WERI-Rb-1 (cell line): ENCODE measurements around the gene RAB10.
A peak's percentile ranks its signal among the peaks of the same experiment; 100 is the strongest.

ENCODE experiments used
- DNase-seq: peaks from one replicate; pipeline ENCODE4 v3.0.0-alpha.2; 2020
- H3K27ac ChIP-seq: fragments of 250-450 bp; sonication (Bioruptor Pico); 2 replicates; pipeline ENCODE4 v1.5.1; 2020; ENCODE audit warnings: mild to moderate bottlenecking, moderate library complexity
- H3K27me3 ChIP-seq: fragments of 250-450 bp; sonication (Bioruptor Pico); 2 replicates; pipeline ENCODE4 v1.5.1; 2021; ENCODE audit warnings: mild to moderate bottlenecking, low read depth, moderate library complexity; ENCODE audit not compliant: insufficient read depth, severe bottlenecking
- H3K36me3 ChIP-seq: fragments of 250-450 bp; sonication (Bioruptor Pico); 2 replicates; pipeline ENCODE4 v1.5.1; 2020; ENCODE audit warnings: mild to moderate bottlenecking, moderate library complexity
- H3K4me3 ChIP-seq: 2 replicates; pipeline ENCODE4 v1.5.1; 2011; ENCODE audit warnings: low read depth, mild to moderate bottlenecking, control low read depth, low read length
- H3K9me3 ChIP-seq: fragments of 250-450 bp; sonication (Bioruptor Pico); 2 replicates; pipeline ENCODE4 v1.5.1; 2021; ENCODE audit warnings: mild to moderate bottlenecking, moderate library complexity; ENCODE audit not compliant: severe bottlenecking
- CTCF ChIP-seq: IDR thresholded peaks from 2 replicates; pipeline ENCODE4 v1.5.1; 2011; ENCODE audit warnings: low read depth, mild to moderate bottlenecking, control low read depth, inconsistent platforms, low read length

RAB10 gene

GRCh38 chr2:26067980-26068507 lies 34.2 kb downstream of the RAB10 start:
- peaks cover 10% of the 10 kb centered on the region for H3K36me3 ChIP-seq
- no peak overlapping the region for H3K27ac ChIP-seq
- no peak for DNase-seq
- H3K9me3 ChIP-seq, result no peaks in the 10 kb centered on the region
- no peak overlapping the region for H3K4me3 ChIP-seq
- H3K27me3 ChIP-seq, result no peaks in the 10 kb centered on the region
- no peak for TF ChIP-seq CTCF

GRCh38 chr2:26068602-26069298 lies 34.9 kb downstream of the RAB10 start:
- peak; percentile 34 for DNase-seq
- no peak for TF ChIP-seq CTCF
- H3K4me3 ChIP-seq, result no peak overlapping the region
- H3K27ac ChIP-seq, result no peak overlapping the region; the same call in 1 of the 2 replicates
- H3K36me3 ChIP-seq, result peaks cover 8% of the 10 kb centered on the region
- H3K27me3 ChIP-seq, result no peaks in the 10 kb centered on the region
- no peaks in the 10 kb centered on the region for H3K9me3 ChIP-seq

- DNase-seq, result no peak
- Histone ChIP-seq H3K27ac (no peak overlapping the region), H3K4me3 (no peak overlapping the region), H3K36me3 (no peaks in the 10 kb centered on the region), H3K9me3 (no peaks in the 10 kb centered on the region), H3K27me3 (no peaks in the 10 kb centered on the region)
- no peak for TF ChIP-seq CTCF
Measured at GRCh38 chr2:26070730-26071129, 36.8 kb downstream of the RAB10 start.

GRCh38 chr2:26072925-26073768 lies 39.3 kb downstream of the RAB10 start:
- Histone ChIP-seq H3K36me3 (no peaks in the 10 kb centered on the region), H3K27me3 (no peaks in the 10 kb centered on the region), H3K4me3 (no peak overlapping the region), H3K9me3 (no peaks in the 10 kb centered on the region), H3K27ac (no peak overlapping the region)
- TF ChIP-seq CTCF, result no peak
- no peak for DNase-seq

- no peaks in the 10 kb centered on the region for H3K36me3 ChIP-seq
- no peak for TF ChIP-seq CTCF
- no peaks in the 10 kb centered on the region for H3K9me3 ChIP-seq
- no peak overlapping the region for H3K4me3 ChIP-seq
- no peak overlapping the region for H3K27ac ChIP-seq
- no peaks in the 10 kb centered on the region for H3K27me3 ChIP-seq
- DNase-seq, result no peak
Measured at GRCh38 chr2:26073830-26074229, 39.9 kb downstream of the RAB10 start.
